ENCODE results near the gene DMD. TPM values are rescaled to one million over a fixed set of nuclear protein-coding genes. Genes with fewer than 3 reads are reported as not detected.
"Not testable (repeated sequence)": the region's sequence is repeated elsewhere in the genome, so short reads cannot be mapped to it uniquely, and the experiment has no call there.

DMD gene
- total RNA-seq, 1 donor from 2014 or later, result 4.0 TPM

GRCh38 chrX:32867781-32868523 is 343.4 kb downstream of the DMD start:
- no peak for DNase-seq (ENCODE audit: low read depth)

GRCh38 chrX:32852203-32852602 is 359.1 kb downstream of the DMD start:
- no peak for DNase-seq (ENCODE audit: low read depth)

GRCh38 chrX:32851556-32851955 is 359.8 kb downstream of the DMD start:
- no peak for DNase-seq (ENCODE audit: low read depth)

GRCh38 chrX:32847921-32848320 is 363.4 kb downstream of the DMD start:
- DNase-seq (ENCODE audit: low read depth), result no peak

- no peak for DNase-seq (ENCODE audit: low read depth)
Measured at GRCh38 chrX:32842053-32842452, 369.3 kb downstream of the DMD start.

- no peak for DNase-seq (ENCODE audit: low read depth)
Measured at GRCh38 chrX:32839781-32840180, 371.6 kb downstream of the DMD start.

- DNase-seq (ENCODE audit: low read depth), result no peak
Measured at GRCh38 chrX:32825009-32825408, 386.3 kb downstream of the DMD start.

GRCh38 chrX:32804034-32804433 is 407.3 kb downstream of the DMD start:
- DNase-seq (ENCODE audit: low read depth), result no peak

GRCh38 chrX:32798990-32799389 is 412.4 kb downstream of the DMD start:
- no peak for DNase-seq (ENCODE audit: low read depth)

- no peak for DNase-seq (ENCODE audit: low read depth)
Measured at GRCh38 chrX:32788936-32789335, 422.4 kb downstream of the DMD start.

- DNase-seq (ENCODE audit: low read depth), result no peak
Measured at GRCh38 chrX:32780109-32780508, 431.2 kb downstream of the DMD start.

GRCh38 chrX:32778965-32779364 is 432.4 kb downstream of the DMD start:
- no peak for DNase-seq (ENCODE audit: low read depth)

- DNase-seq (ENCODE audit: low read depth), result no peak
Measured at GRCh38 chrX:32774966-32775365, 436.4 kb downstream of the DMD start.

GRCh38 chrX:32749070-32749469 is 462.3 kb downstream of the DMD start:
- no peak for DNase-seq (ENCODE audit: low read depth)

GRCh38 chrX:32745323-32745722 is 466.0 kb downstream of the DMD start:
- DNase-seq (ENCODE audit: low read depth), result no peak

GRCh38 chrX:32744921-32745320 is 466.4 kb downstream of the DMD start:
- DNase-seq (ENCODE audit: low read depth), result no peak

GRCh38 chrX:32741910-32742309 is 469.4 kb downstream of the DMD start:
- DNase-seq (ENCODE audit: low read depth), result no peak

GRCh38 chrX:32708542-32708941 is 502.8 kb downstream of the DMD start:
- no peak for DNase-seq (ENCODE audit: low read depth)

GRCh38 chrX:32705385-32705784 is 506.0 kb downstream of the DMD start:
- not testable (repeated sequence) for DNase-seq (ENCODE audit: low read depth)

- DNase-seq (ENCODE audit: low read depth), result no peak
Measured at GRCh38 chrX:32687379-32687778, 524.0 kb downstream of the DMD start.

GRCh38 chrX:32678487-32678886 is 532.9 kb downstream of the DMD start:
- DNase-seq (ENCODE audit: low read depth), result no peak

GRCh38 chrX:32673193-32673592 is 538.2 kb downstream of the DMD start:
- peak; percentile 2 for DNase-seq (ENCODE audit: low read depth)

GRCh38 chrX:32662516-32662915 is 548.8 kb downstream of the DMD start:
- no peak for DNase-seq (ENCODE audit: low read depth)
